OCI-LY1 (cell line): ENCODE measurements around the gene KHDRBS2.

Source experiments
- H2AFZ ChIP-seq: fragments of 200-600 bp; sonication (generic), shearing (Covaris generic); 2 replicates; pipeline ENCODE4 v1.6.0; 2014; ENCODE audit warnings: antibody characterized with exemption, mild to moderate bottlenecking, low read length
- H3F3A ChIP-seq: fragments of 200-600 bp; sonication (generic), shearing (Covaris generic); 2 replicates; pipeline ENCODE4 v1.6.0; 2014; ENCODE audit warnings: mild to moderate bottlenecking, antibody characterized with exemption, low read length, moderate library complexity; ENCODE audit not compliant: insufficient read depth
- H3K27ac ChIP-seq: fragments of 200-600 bp; sonication (generic); 2 replicates; pipeline ENCODE4 v1.5.1; 2014; ENCODE audit warnings: low read length, mixed run types, mild to moderate bottlenecking, low read depth; ENCODE audit not compliant: poor library complexity, severe bottlenecking
- H3K27me3 ChIP-seq: fragments of 200-600 bp; sonication (generic); 2 replicates; pipeline ENCODE4 v1.6.0; 2014; ENCODE audit warnings: antibody characterized with exemption, mild to moderate bottlenecking, low read length, moderate library complexity; ENCODE audit not compliant: insufficient read depth
- H3K36me3 ChIP-seq: fragments of 200-600 bp; sonication (generic); 2 replicates; pipeline ENCODE4 v1.6.1; 2014; ENCODE audit warnings: mild to moderate bottlenecking, antibody characterized with exemption, low read length, moderate library complexity, mixed read lengths; ENCODE audit not compliant: insufficient read depth
- H3K4me1 ChIP-seq: fragments of 200-600 bp; sonication (generic); 2 replicates; pipeline ENCODE4 v1.5.1; 2014; ENCODE audit warnings: mild to moderate bottlenecking, low read length, moderate library complexity; ENCODE audit not compliant: insufficient read depth, severe bottlenecking
- H3K4me2 ChIP-seq: fragments of 200-600 bp; sonication (generic), shearing (Covaris generic); 2 replicates; pipeline ENCODE4 v1.6.1; 2014; ENCODE audit warnings: low read length
- H3K4me3 ChIP-seq: fragments of 200-600 bp; sonication (generic); 2 replicates; pipeline ENCODE4 v1.5.1; 2014; ENCODE audit warnings: low read length, low read depth, mild to moderate bottlenecking, mixed read lengths; ENCODE audit not compliant: poor library complexity, severe bottlenecking
- H3K79me2 ChIP-seq: fragments of 200-600 bp; shearing (Covaris generic); 2 replicates; pipeline ENCODE4 v1.6.1; 2016; ENCODE audit warnings: mixed run types, low read length, mixed read lengths; ENCODE audit not compliant: insufficient read depth
- H3K9ac ChIP-seq: fragments of 200-600 bp; sonication (generic), shearing (Covaris generic); 2 replicates; pipeline ENCODE4 v1.6.1; 2014; ENCODE audit warnings: mild to moderate bottlenecking, low read length, mixed read lengths
- H3K9me2 ChIP-seq: fragments of 200-600 bp; sonication (generic), shearing (Covaris generic); 2 replicates; pipeline ENCODE4 v1.6.1; 2014; ENCODE audit warnings: low read depth, mild to moderate bottlenecking, low read length, mixed read lengths
- H3K9me3 ChIP-seq: fragments of 200-600 bp; shearing (Covaris generic); 2 replicates; pipeline ENCODE4 v1.6.1; 2014; ENCODE audit warnings: low read length, mixed read lengths
- H4K20me1 ChIP-seq: fragments of 200-600 bp; sonication (generic), shearing (Covaris generic); 2 replicates; pipeline ENCODE4 v1.6.0; 2016; ENCODE audit warnings: mild to moderate bottlenecking, low read length; ENCODE audit not compliant: insufficient read depth
- CTCF ChIP-seq: fragments of 200-600 bp; sonication (generic), shearing (Covaris generic); IDR thresholded peaks from 2 replicates; pipeline ENCODE4 v1.5.1; 2017; ENCODE audit warnings: mild to moderate bottlenecking, antibody characterized with exemption, low read length, moderate library complexity, mixed read lengths
- EZH2 ChIP-seq: fragments of 200-600 bp; sonication (generic), shearing (Covaris generic); IDR thresholded peaks from 2 replicates; pipeline ENCODE4 v1.8.0; 2017; ENCODE audit warnings: borderline replicate concordance, mixed run types, mild to moderate bottlenecking, antibody characterized with exemption, low read length, moderate library complexity, mixed read lengths

KHDRBS2 gene

GRCh38 chr6:61745994-61746393, 540.0 kb downstream of the KHDRBS2 start:
- Histone ChIP-seq H3K4me1 (no peaks in the 10 kb centered on the region), H3K4me3 (no peak overlapping the region), H3K36me3 (no peaks in the 10 kb centered on the region), H3K9ac (no peak overlapping the region), H3K27me3 (no peaks in the 10 kb centered on the region), H3K9me3 (no peaks in the 10 kb centered on the region), H2AFZ (no peak overlapping the region), H3K9me2 (no peaks in the 10 kb centered on the region), H3K27ac (no peak overlapping the region), H3F3A (no peaks in the 10 kb centered on the region), H3K79me2 (no peaks in the 10 kb centered on the region), H4K20me1 (no peaks in the 10 kb centered on the region), H3K4me2 (no peak overlapping the region)
- TF ChIP-seq CTCF: no peak
- no peak for TF ChIP-seq EZH2

GRCh38 chr6:61711849-61712248, 574.2 kb downstream of the KHDRBS2 start:
- no peaks in the 10 kb centered on the region for H3F3A ChIP-seq
- no peaks in the 10 kb centered on the region for H3K4me1 ChIP-seq
- H4K20me1 ChIP-seq: no peaks in the 10 kb centered on the region
- H3K27me3 ChIP-seq: no peaks in the 10 kb centered on the region
- H3K4me2 ChIP-seq: no peak overlapping the region
- H3K9me2 ChIP-seq: no peaks in the 10 kb centered on the region
- H3K27ac ChIP-seq: no peak overlapping the region
- TF ChIP-seq CTCF: peak; percentile 44; the same call in 1 of the 2 replicates
- no peak for TF ChIP-seq EZH2
- no peak overlapping the region for H3K9ac ChIP-seq
- H3K9me3 ChIP-seq: no peaks in the 10 kb centered on the region
- H3K4me3 ChIP-seq: no peak overlapping the region
- no peak overlapping the region for H2AFZ ChIP-seq
- H3K36me3 ChIP-seq: no peaks in the 10 kb centered on the region
- no peaks in the 10 kb centered on the region for H3K79me2 ChIP-seq

GRCh38 chr6:61688165-61688564, 597.9 kb downstream of the KHDRBS2 start:
- Histone ChIP-seq H3K9me2 (no peaks in the 10 kb centered on the region), H3K27ac (no peak overlapping the region), H2AFZ (no peak overlapping the region), H3K4me1 (no peaks in the 10 kb centered on the region), H3K4me3 (no peak overlapping the region), H4K20me1 (no peaks in the 10 kb centered on the region), H3K9ac (no peak overlapping the region), H3K27me3 (no peaks in the 10 kb centered on the region), H3K9me3 (no peaks in the 10 kb centered on the region), H3K36me3 (no peaks in the 10 kb centered on the region), H3F3A (no peaks in the 10 kb centered on the region), H3K4me2 (no peak overlapping the region), H3K79me2 (no peaks in the 10 kb centered on the region)
- TF ChIP-seq CTCF: no peak
- TF ChIP-seq EZH2: no peak
